Head of caudate nucleus (tissue), 42 donors: ENCODE measurements around the gene ANP32E.

Experiments used
- DNase-seq, 42 donors: peaks; one replicate each; pipeline versions ENCODE4 v3.0.0 to v3.0.0-alpha.2; 2020 to 2021; ENCODE audit warnings: mixed read lengths in 7 of 42
- intact Hi-C: fragments of 100-400 bp; cut with DNase I; formaldehyde crosslinking; loops from one replicate; pipeline ENCODE4 v1.15.0; 2022

The ANP32E gene

GRCh38 chr1:150235852-150236613, at the start of gene ANP32E:
Gene ANP32E, minus strand, starts transcription at chr1:150236112. Its CDS starts 326 bp downstream, at chr1:150235786.
- peak; percentile 77 to 98 (median 93) for DNase-seq
- intact Hi-C loops = no loop called here

GRCh38 chr1:150283260-150283659, 47.3 kb upstream of the ANP32E start:
- peak in 1 of 42 donors; percentile 11 for DNase-seq
- intact Hi-C loops = no loop called here

- intact Hi-C loops = no loop called here
- peak in 1 of 42 donors; percentile 14 for DNase-seq
These were observed 46.6 kb upstream of the ANP32E start for GRCh38 chr1:150282558-150282958.

GRCh38 chr1:150281758-150282557, 46.0 kb upstream of the ANP32E start, which contains the start of gene CIART:
Gene CIART, plus strand, starts transcription at chr1:150282554. Its CDS starts 714 bp downstream, at chr1:150283268.
- DNase-seq = peak; percentile 85 to 99 (median 94)
- intact Hi-C loops = no loop called here

GRCh38 chr1:150281221-150281757, 45.4 kb upstream of the ANP32E start:
- intact Hi-C loops = no loop called here
- DNase-seq = peak; percentile 44 to 93 (median 80)

GRCh38 chr1:150280138-150280707, 44.3 kb upstream of the ANP32E start:
- intact Hi-C loops = no loop called here
- no peak for DNase-seq

GRCh38 chr1:150273311-150273710, 37.4 kb upstream of the ANP32E start:
- intact Hi-C loops = no loop called here
- DNase-seq = no peak

- intact Hi-C loops = no loop called here
These were observed 35.5 kb upstream of the ANP32E start for GRCh38 chr1:150271291-150271959.

GRCh38 chr1:150269451-150269850, 33.5 kb upstream of the ANP32E start:
- no peak for DNase-seq
- intact Hi-C loops = no loop called here

More at GRCh38 chr1:150271291-150271959, 35.5 kb upstream of the ANP32E start:
- no peak for DNase-seq

GRCh38 chr1:150268705-150269403, 32.9 kb upstream of the ANP32E start, which contains the start of gene APH1A:
Gene APH1A, minus strand, starts transcription at chr1:150269016. Its CDS starts 206 bp downstream, at chr1:150268810.
- intact Hi-C loops = no loop called here
- peak; percentile 91 to 99 (median 98) for DNase-seq

GRCh38 chr1:150268340-150268704, 32.4 kb upstream of the ANP32E start:
- peak in 14 of 42 donors; percentile 12 to 55 (median 34) for DNase-seq
- intact Hi-C loops = no loop called here

- intact Hi-C loops = no loop called here
- no peak for DNase-seq
These were observed 32.0 kb upstream of the ANP32E start for GRCh38 chr1:150267896-150268295.

- no peak for DNase-seq
- intact Hi-C loops = no loop called here
These were observed 27.6 kb upstream of the ANP32E start for GRCh38 chr1:150263549-150263948.

- intact Hi-C loops = no loop called here
- DNase-seq = no peak
These were observed 26.7 kb upstream of the ANP32E start for GRCh38 chr1:150262388-150263320.

GRCh38 chr1:150261367-150261766, 25.5 kb upstream of the ANP32E start:
- DNase-seq = no peak
- intact Hi-C loops = no loop called here

GRCh38 chr1:150259758-150260669, 24.1 kb upstream of the ANP32E start:
- intact Hi-C loops = no loop called here
- peak in 31 of 42 donors; percentile 20 to 85 (median 53) for DNase-seq
